Measurements from ENCODE around the gene ASIC2. TPM values are rescaled to one million over a fixed set of nuclear protein-coding genes. Genes with fewer than 3 reads are reported as not detected.
A peak's percentile ranks its signal among the peaks of the same experiment; 100 is the strongest.

Gene ASIC2
- total and polyA plus RNA-seq, 12 donors: not detected

DNA sequence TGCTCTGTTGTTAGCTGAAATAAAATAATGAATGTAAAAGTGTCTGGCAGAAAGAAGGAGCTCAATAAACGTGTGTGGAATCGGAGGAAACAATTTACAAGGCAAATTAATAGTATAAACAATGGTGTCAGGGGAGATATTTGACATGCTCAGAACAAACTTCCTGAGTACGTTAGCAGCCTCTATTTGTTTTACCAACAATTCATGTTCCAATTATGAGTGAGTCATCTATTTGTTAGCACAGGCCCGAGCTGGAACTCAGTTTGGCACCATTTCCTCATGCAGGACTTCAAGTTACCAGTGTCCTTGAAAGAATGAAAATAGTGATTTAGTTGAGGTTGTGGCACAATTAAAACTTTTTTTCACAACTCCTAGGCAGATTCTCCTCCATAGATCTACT is 9.1 kb downstream of the ASIC2 start:
- H3K9me3 ChIP-seq: no peaks in the 10 kb centered on the region
- no peak overlapping the region for H3K4me3 ChIP-seq
- DNase-seq: no peak
- H3K27me3 ChIP-seq: peaks cover 0 to 31% (median 18%) of the 10 kb centered on the region in 7 donors
- intact Hi-C loops (cut with DNase I): no loop called here
- H3K36me3 ChIP-seq: no peaks in the 10 kb centered on the region
- TF ChIP-seq, protein P1, sequence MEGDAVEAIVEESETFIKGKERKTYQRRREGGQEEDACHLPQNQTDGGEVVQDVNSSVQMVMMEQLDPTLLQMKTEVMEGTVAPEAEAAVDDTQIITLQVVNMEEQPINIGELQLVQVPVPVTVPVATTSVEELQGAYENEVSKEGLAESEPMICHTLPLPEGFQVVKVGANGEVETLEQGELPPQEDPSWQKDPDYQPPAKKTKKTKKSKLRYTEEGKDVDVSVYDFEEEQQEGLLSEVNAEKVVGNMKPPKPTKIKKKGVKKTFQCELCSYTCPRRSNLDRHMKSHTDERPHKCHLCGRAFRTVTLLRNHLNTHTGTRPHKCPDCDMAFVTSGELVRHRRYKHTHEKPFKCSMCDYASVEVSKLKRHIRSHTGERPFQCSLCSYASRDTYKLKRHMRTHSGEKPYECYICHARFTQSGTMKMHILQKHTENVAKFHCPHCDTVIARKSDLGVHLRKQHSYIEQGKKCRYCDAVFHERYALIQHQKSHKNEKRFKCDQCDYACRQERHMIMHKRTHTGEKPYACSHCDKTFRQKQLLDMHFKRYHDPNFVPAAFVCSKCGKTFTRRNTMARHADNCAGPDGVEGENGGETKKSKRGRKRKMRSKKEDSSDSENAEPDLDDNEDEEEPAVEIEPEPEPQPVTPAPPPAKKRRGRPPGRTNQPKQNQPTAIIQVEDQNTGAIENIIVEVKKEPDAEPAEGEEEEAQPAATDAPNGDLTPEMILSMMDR (IDR thresholded peaks at IDR 0.05): no peak
- H3K4me1 ChIP-seq: peaks cover 0 to 11% (median 0%) of the 10 kb centered on the region in 9 donors
- peak in 3 of 8 donors; percentile 20 to 51 (median 51) for ATAC-seq
- WGBS, 2 donors: 29 to 37% methylated on average over 4 of the region's 4 CpGs
- H3K27ac ChIP-seq: no peak overlapping the region

DNA sequence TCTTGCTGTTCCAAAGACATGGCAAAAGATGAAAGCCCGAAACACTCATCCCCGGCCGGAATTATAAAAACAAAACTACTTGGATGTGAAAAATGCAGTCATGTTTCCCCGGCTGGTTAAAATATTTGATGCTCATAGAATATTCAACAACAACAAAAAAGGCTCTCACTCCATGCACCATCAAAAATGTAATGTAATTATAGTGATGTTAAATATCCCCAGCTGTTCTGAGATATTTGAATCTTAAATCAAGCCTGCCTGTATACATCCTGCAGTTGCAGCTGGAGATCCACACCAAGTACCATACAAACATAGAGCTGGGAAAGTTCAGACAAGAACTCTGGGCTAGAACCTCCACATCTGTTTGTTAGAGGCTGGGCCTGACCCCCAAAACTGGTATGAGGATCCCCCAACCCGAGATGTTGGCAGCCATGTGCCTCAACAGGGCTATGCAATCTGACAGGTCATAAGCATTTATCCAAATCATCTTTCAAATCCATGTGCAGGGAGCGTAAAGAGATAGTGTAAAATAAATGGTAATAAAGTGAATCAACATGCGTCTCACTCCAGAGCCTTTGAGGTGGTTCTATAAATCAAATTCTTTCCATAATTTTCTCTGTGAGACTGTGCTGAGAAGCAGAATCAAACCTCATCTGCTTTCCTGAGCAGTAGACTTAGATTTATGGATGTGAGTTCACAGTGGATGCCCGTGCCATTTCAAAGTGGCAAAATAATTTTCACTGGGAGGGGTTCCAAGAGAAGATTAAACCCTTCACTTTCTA is 12.7 kb downstream of the ASIC2 start:
- no peak for DNase-seq
- H3K4me1 ChIP-seq: peaks cover 0 to 11% (median 0%) of the 10 kb centered on the region in 9 donors

DNA sequence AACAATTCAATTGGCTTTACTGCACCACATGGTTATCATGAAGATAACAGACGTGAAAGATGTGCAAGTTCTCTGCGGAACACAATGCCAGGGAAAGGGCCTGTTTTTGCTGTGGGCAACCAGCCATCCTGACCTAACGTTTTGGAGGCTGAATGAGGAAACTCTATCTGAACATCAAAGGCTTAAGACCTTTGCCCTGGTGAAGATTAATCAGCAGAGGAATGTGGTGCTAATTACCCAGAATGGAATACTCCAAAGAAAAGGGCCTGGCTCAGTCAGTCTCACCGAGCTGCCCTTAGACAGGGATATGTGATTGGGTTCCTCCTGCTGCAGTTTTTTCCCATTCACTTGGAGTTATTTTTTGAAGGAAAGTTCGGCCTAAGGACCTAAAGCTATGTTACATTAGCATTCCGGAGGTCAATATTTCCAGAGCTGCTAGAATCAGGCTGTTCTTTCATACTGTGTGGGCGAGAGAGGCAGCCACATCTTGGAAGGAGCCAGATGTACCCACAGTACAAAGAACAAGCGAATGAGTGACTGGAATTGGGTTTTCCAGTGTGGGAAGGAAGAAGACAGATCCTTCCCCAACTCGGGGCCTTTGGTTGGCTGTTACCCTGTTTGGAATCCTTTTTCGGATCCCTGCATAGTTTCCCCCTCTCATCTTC is 15.5 kb downstream of the ASIC2 start:
- WGBS, 2 donors: 47 to 50% methylated on average over 10 of the region's 10 CpGs

More for the DNA sequence above, 12.7 kb downstream of the ASIC2 start:
- no peaks in the 10 kb centered on the region for H3K36me3 ChIP-seq
- no peak for ATAC-seq
- TF ChIP-seq, protein P1 (IDR thresholded peaks at IDR 0.05): no peak
- H3K27ac ChIP-seq: no peak overlapping the region
- intact Hi-C loops (cut with DNase I): no loop called here
- 83% methylated on average over 8 of the region's 8 CpGs for WGBS, 2 donors
- H3K27me3 ChIP-seq: peaks cover 0 to 29% (median 23%) of the 10 kb centered on the region in 7 donors
- no peaks in the 10 kb centered on the region for H3K9me3 ChIP-seq
- H3K4me3 ChIP-seq: no peak overlapping the region

DNA sequence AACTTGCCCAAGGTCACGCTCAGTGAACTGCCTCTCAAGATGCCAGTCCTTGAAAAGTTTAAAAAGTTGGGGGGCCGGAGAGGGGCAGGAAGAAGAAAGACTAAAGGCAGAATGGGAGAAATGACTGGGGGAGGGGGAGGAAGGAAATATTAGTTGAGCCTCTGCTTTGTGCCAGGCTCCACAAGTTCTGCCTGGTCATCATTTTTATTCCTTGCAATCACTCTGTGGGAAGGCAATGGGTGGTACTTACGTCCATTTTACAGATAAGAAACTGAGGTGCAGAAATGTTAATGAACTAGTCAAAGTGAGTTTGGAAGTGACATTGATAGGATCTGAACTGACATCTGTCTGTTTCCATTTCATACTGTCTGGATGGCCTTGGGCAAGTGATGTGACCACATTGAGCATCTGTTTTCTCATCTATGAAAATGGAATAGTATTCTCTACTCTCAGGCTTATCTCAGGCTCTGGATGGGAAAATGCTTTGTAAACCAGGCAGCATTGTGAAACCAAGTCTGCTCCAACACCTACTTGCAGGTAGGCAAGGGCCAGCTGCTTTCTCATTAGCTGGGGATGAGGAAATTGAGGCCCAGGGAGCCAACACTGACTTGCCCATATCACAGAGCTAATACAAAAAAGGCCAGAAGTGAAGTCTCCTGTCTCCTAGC is 19.2 kb downstream of the ASIC2 start:
- no peaks in the 10 kb centered on the region for H3K4me1 ChIP-seq
- intact Hi-C loops (cut with DNase I): no loop called here
- H3K27ac ChIP-seq: no peak overlapping the region
- no peaks in the 10 kb centered on the region for H3K36me3 ChIP-seq
- 53 to 72% methylated on average over 3 of the region's 3 CpGs for WGBS, 2 donors
- ATAC-seq (no peak), DNase-seq (no peak)
- no peak overlapping the region for H3K4me3 ChIP-seq
- TF ChIP-seq, protein P1 (IDR thresholded peaks at IDR 0.05): no peak
- peaks cover 0 to 46% (median 23%) of the 10 kb centered on the region in 7 donors for H3K27me3 ChIP-seq
- no peaks in the 10 kb centered on the region for H3K9me3 ChIP-seq

More for the DNA sequence above, 15.5 kb downstream of the ASIC2 start:
- Histone ChIP-seq H3K9me3 (no peaks in the 10 kb centered on the region), H3K4me3 (no peak overlapping the region), H3K27ac (no peak overlapping the region), H3K36me3 (no peaks in the 10 kb centered on the region), H3K27me3 (peaks cover 0 to 45% (median 32%) of the 10 kb centered on the region in 7 donors), H3K4me1 (no peaks in the 10 kb centered on the region)
- ATAC-seq: no peak
- intact Hi-C loops (cut with DNase I): no loop called here
- TF ChIP-seq, protein P1 (IDR thresholded peaks at IDR 0.05): no peak
- DNase-seq: no peak
